ENCODE results near the gene TNFRSF6B.

TNFRSF6B gene

GRCh38 chr20:63703976-63704748, 7.7 kb downstream of the TNFRSF6B start:
- DNase-seq (ENCODE audit: low read depth), result no peak
- no peak for TF ChIP-seq CTCF (conservative IDR thresholded peaks at IDR 0.05; ENCODE audit: low read depth, low read length)
- H3K4me3 ChIP-seq (ENCODE audit: low read length), result no peak overlapping the region

GRCh38 chr20:63704749-63705117, 8.3 kb downstream of the TNFRSF6B start:
- no peak for DNase-seq (ENCODE audit: low read depth)
- H3K4me3 ChIP-seq (ENCODE audit: low read length), result no peak overlapping the region
- no peak for TF ChIP-seq CTCF (conservative IDR thresholded peaks at IDR 0.05; ENCODE audit: low read depth, low read length)

GRCh38 chr20:63705232-63706026, 9.0 kb downstream of the TNFRSF6B start:
- DNase-seq (ENCODE audit: low read depth), result no peak
- no peak for TF ChIP-seq CTCF (conservative IDR thresholded peaks at IDR 0.05; ENCODE audit: low read depth, low read length)
- H3K4me3 ChIP-seq (ENCODE audit: low read length), result no peak overlapping the region

GRCh38 chr20:63706027-63706695, 9.7 kb downstream of the TNFRSF6B start:
- H3K4me3 ChIP-seq (ENCODE audit: low read length), result peak overlapping the region; percentile 76

GRCh38 chr20:63706852-63707557, 10.6 kb downstream of the TNFRSF6B start:
- no peak for DNase-seq (ENCODE audit: low read depth)
- TF ChIP-seq CTCF (conservative IDR thresholded peaks at IDR 0.05; ENCODE audit: low read depth, low read length), result peak; percentile 34
- peak overlapping the region; percentile 76 for H3K4me3 ChIP-seq (ENCODE audit: low read length)

More at GRCh38 chr20:63706027-63706695, 9.7 kb downstream of the TNFRSF6B start:
- DNase-seq (ENCODE audit: low read depth), result no peak
- no peak for TF ChIP-seq CTCF (conservative IDR thresholded peaks at IDR 0.05; ENCODE audit: low read depth, low read length)

- no peak for TF ChIP-seq CTCF (conservative IDR thresholded peaks at IDR 0.05; ENCODE audit: low read depth, low read length)
- peak; percentile 35 for DNase-seq (ENCODE audit: low read depth)
- peak within 1 kb of the TSS; percentile 76 for H3K4me3 ChIP-seq (ENCODE audit: low read length)
Measured at GRCh38 chr20:63707558-63708300, 11.3 kb downstream of the TNFRSF6B start, which contains the start of the genes ARFRP1 and ZGPAT. Gene ARFRP1, minus strand, starts transcription at chr20:63707976. Its CDS starts 885 bp downstream, at chr20:63707091. Gene ZGPAT, plus strand, starts transcription at chr20:63708039. Its CDS starts 542 bp downstream, at chr20:63708581.

Data from retinal pigment epithelial cell (primary cell).